Osteoblast (primary cell): ENCODE measurements around the gene DUOXA2. TPM values are rescaled to one million over a fixed set of nuclear protein-coding genes. Genes with fewer than 3 reads are reported as not detected.

Experiments used
- DNase-seq: peaks from one replicate; pipeline ENCODE4 v3.0.0; 2011; ENCODE audit warnings: low spot score, mixed read lengths; ENCODE audit not compliant: insufficient read length; ENCODE audit errors: missing footprints
- H2AFZ ChIP-seq: 2 replicates; pipeline ENCODE4 v1.6.0; 2011; ENCODE audit warnings: mild to moderate bottlenecking, low read length
- H3K27ac ChIP-seq: 2 replicates; pipeline ENCODE4 v1.5.1; 2011; ENCODE audit warnings: mild to moderate bottlenecking, low read depth, low read length, moderate library complexity
- H3K27me3 ChIP-seq: 2 replicates; pipeline ENCODE4 v1.6.0; 2012; ENCODE audit warnings: mild to moderate bottlenecking, control low read depth, inconsistent platforms, low read length, moderate library complexity; ENCODE audit not compliant: insufficient read depth
- H3K36me3 ChIP-seq: 2 replicates; pipeline ENCODE4 v1.5.1; 2011; ENCODE audit warnings: mild to moderate bottlenecking, low read length, control low read depth, moderate library complexity; ENCODE audit not compliant: insufficient read depth
- H3K4me1 ChIP-seq: 2 replicates; pipeline ENCODE4 v1.5.1; 2011; ENCODE audit warnings: mild to moderate bottlenecking, low read length, control low read depth, moderate library complexity; ENCODE audit not compliant: insufficient read depth
- H3K4me2 ChIP-seq: 2 replicates; pipeline ENCODE4 v1.6.0; 2011; ENCODE audit warnings: mild to moderate bottlenecking, low read length; ENCODE audit not compliant: insufficient read depth
- H3K4me3 ChIP-seq: fragments of 200-600 bp; sonication (generic); 3 replicates; pipeline ENCODE4 v1.5.1; 2012; ENCODE audit warnings: mild to moderate bottlenecking, low read length, inconsistent platforms; ENCODE audit not compliant: insufficient read depth
- H3K79me2 ChIP-seq: 2 replicates; pipeline ENCODE4 v1.6.0; 2012; ENCODE audit warnings: mild to moderate bottlenecking, low read length, control low read depth, inconsistent platforms; ENCODE audit not compliant: insufficient read depth
- H3K9me3 ChIP-seq: 2 replicates; pipeline ENCODE4 v1.5.1; 2011; ENCODE audit warnings: low read depth, low read length, control low read depth
- H4K20me1 ChIP-seq: 2 replicates; pipeline ENCODE4 v1.6.0; 2012; ENCODE audit warnings: mild to moderate bottlenecking, low read length, control low read depth; ENCODE audit not compliant: insufficient read depth
- CTCF ChIP-seq: IDR thresholded peaks from 2 replicates; pipeline ENCODE4 v1.5.1; 2011; ENCODE audit warnings: mild to moderate bottlenecking, low read depth, low read length, moderate library complexity; ENCODE audit errors: extremely low read depth
- total RNA-seq: library from RNA; depleted of rRNA; stranded (reverse); fragments of >200 nt; gene quantifications from 2 replicates; pipeline ENCODE4 v1.2.3, GENCODE V29; 2012

Gene DUOXA2
- total RNA-seq, 1 donor: not detected

- TF ChIP-seq CTCF: no peak
- Histone ChIP-seq H3K27ac (no peak overlapping the region), H4K20me1 (no peaks in the 10 kb centered on the region), H3K79me2 (no peaks in the 10 kb centered on the region), H3K27me3 (peaks cover 51% of the 10 kb centered on the region), H3K4me3 (no peak overlapping the region), H3K9me3 (no peaks in the 10 kb centered on the region), H2AFZ (no peak overlapping the region), H3K4me1 (no peaks in the 10 kb centered on the region), H3K36me3 (no peaks in the 10 kb centered on the region), H3K4me2 (no peak overlapping the region)
- DNase-seq: no peak
These were observed 23.6 kb downstream of the DUOXA2 start for GRCh38 chr15:45137703-45138102.

- H3K79me2 ChIP-seq: no peaks in the 10 kb centered on the region
- H3K4me1 ChIP-seq: no peaks in the 10 kb centered on the region
- H2AFZ ChIP-seq: no peak overlapping the region
- no peak overlapping the region for H3K4me2 ChIP-seq
- no peak for TF ChIP-seq CTCF
- H3K27me3 ChIP-seq: peaks cover 42% of the 10 kb centered on the region
- no peaks in the 10 kb centered on the region for H4K20me1 ChIP-seq
- no peak overlapping the region for H3K27ac ChIP-seq
- H3K9me3 ChIP-seq: no peaks in the 10 kb centered on the region
- DNase-seq: peak; percentile 27
- H3K36me3 ChIP-seq: no peaks in the 10 kb centered on the region
- H3K4me3 ChIP-seq: no peak overlapping the region
These were observed 25.0 kb downstream of the DUOXA2 start for GRCh38 chr15:45138814-45139765.

GRCh38 chr15:45139770-45140169, 25.6 kb downstream of the DUOXA2 start:
- no peaks in the 10 kb centered on the region for H3K79me2 ChIP-seq
- H3K36me3 ChIP-seq: no peaks in the 10 kb centered on the region
- H3K4me3 ChIP-seq: no peak overlapping the region
- H3K4me1 ChIP-seq: no peaks in the 10 kb centered on the region
- peaks cover 38% of the 10 kb centered on the region for H3K27me3 ChIP-seq
- no peaks in the 10 kb centered on the region for H4K20me1 ChIP-seq
- H3K9me3 ChIP-seq: no peaks in the 10 kb centered on the region
- no peak for TF ChIP-seq CTCF
- H3K4me2 ChIP-seq: no peak overlapping the region
- H3K27ac ChIP-seq: no peak overlapping the region
- DNase-seq: peak; percentile 42
- no peak overlapping the region for H2AFZ ChIP-seq

GRCh38 chr15:45140557-45141250, 26.6 kb downstream of the DUOXA2 start:
- no peaks in the 10 kb centered on the region for H3K9me3 ChIP-seq
- peaks cover 34% of the 10 kb centered on the region for H3K27me3 ChIP-seq
- H3K27ac ChIP-seq: no peak overlapping the region
- no peak overlapping the region for H3K4me2 ChIP-seq
- no peak overlapping the region for H3K4me3 ChIP-seq
- no peaks in the 10 kb centered on the region for H3K4me1 ChIP-seq
- H3K79me2 ChIP-seq: no peaks in the 10 kb centered on the region
- DNase-seq: no peak
- H3K36me3 ChIP-seq: no peaks in the 10 kb centered on the region
- no peak overlapping the region for H2AFZ ChIP-seq
- no peaks in the 10 kb centered on the region for H4K20me1 ChIP-seq
- TF ChIP-seq CTCF: no peak
